Measurements from ENCODE around the gene NELL1.

GRCh38 chr11:21615955-21616371 is 946.6 kb downstream of the NELL1 start:
- TF ChIP-seq, protein P1, sequence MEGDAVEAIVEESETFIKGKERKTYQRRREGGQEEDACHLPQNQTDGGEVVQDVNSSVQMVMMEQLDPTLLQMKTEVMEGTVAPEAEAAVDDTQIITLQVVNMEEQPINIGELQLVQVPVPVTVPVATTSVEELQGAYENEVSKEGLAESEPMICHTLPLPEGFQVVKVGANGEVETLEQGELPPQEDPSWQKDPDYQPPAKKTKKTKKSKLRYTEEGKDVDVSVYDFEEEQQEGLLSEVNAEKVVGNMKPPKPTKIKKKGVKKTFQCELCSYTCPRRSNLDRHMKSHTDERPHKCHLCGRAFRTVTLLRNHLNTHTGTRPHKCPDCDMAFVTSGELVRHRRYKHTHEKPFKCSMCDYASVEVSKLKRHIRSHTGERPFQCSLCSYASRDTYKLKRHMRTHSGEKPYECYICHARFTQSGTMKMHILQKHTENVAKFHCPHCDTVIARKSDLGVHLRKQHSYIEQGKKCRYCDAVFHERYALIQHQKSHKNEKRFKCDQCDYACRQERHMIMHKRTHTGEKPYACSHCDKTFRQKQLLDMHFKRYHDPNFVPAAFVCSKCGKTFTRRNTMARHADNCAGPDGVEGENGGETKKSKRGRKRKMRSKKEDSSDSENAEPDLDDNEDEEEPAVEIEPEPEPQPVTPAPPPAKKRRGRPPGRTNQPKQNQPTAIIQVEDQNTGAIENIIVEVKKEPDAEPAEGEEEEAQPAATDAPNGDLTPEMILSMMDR (IDR thresholded peaks at IDR 0.05): no peak
- no peak for TF ChIP-seq POLR2A (IDR thresholded peaks at IDR 0.05)

Data from body of pancreas (tissue), 4 donors.